Glutamatergic neuron (in vitro differentiated cells): ENCODE results near the gene FUT4. TPM values are rescaled to one million over a fixed set of nuclear protein-coding genes. Genes with fewer than 3 reads are reported as not detected.

Source experiments
- DNase-seq: peaks from one replicate; pipeline ENCODE4 v3.0.0; 2022
- H3K27ac Mint-ChIP-seq: one replicate; pipeline ENCODE4 v1.8.0; 2020; ENCODE audit warnings: mild to moderate bottlenecking, mixed read lengths, inconsistent platforms; ENCODE audit not compliant: unreplicated experiment
- H3K27me3 Mint-ChIP-seq: one replicate; pipeline ENCODE4 v1.8.0; 2020; ENCODE audit warnings: mild to moderate bottlenecking, moderate library complexity, mixed read lengths, inconsistent platforms; ENCODE audit not compliant: unreplicated experiment
- H3K36me3 Mint-ChIP-seq: one replicate; pipeline ENCODE4 v1.8.0; 2020; ENCODE audit warnings: mild to moderate bottlenecking, mixed read lengths, inconsistent platforms; ENCODE audit not compliant: unreplicated experiment
- H3K4me1 Mint-ChIP-seq: one replicate; pipeline ENCODE4 v1.8.0; 2020; ENCODE audit warnings: mild to moderate bottlenecking, low read depth, mixed read lengths, inconsistent platforms; ENCODE audit not compliant: unreplicated experiment
- H3K4me3 Mint-ChIP-seq: one replicate; pipeline ENCODE4 v1.8.0; 2020; ENCODE audit warnings: mild to moderate bottlenecking, mixed read lengths, inconsistent platforms; ENCODE audit not compliant: unreplicated experiment
- H3K9me3 Mint-ChIP-seq: one replicate; pipeline ENCODE4 v1.8.0; 2020; ENCODE audit warnings: mild to moderate bottlenecking, moderate library complexity, mixed read lengths, inconsistent platforms; ENCODE audit not compliant: unreplicated experiment
- CTCF ChIP-seq: fragments of 200-600 bp; sonication (generic); IDR thresholded peaks from one replicate; pipeline ENCODE4 v1.5.0; 2021; ENCODE audit not compliant: partially characterized antibody, unreplicated experiment
- long read RNA-seq: library from polyadenylated mRNA; unstranded; transcript quantifications from one replicate; pipeline ENCODE4 v2.0.0, GENCODE V29; 2020; ENCODE audit not compliant: unreplicated experiment
- total RNA-seq: library from RNA; stranded (reverse); fragmentation: NEBNext Ultra II Directional; extraction: Animal tissue kit (Norgen Biotek cat#: 25700); gene quantifications from one replicate; pipeline ENCODE4 v1.2.1, GENCODE V29; 2021; ENCODE audit not compliant: unreplicated experiment

Gene FUT4
- 2.2 TPM for total RNA-seq
- long read RNA-seq = 0 reads

- Mint-ChIP-seq H3K27ac (peak within 1 kb of the TSS; percentile 96), H3K27me3 (peaks cover 10% of the 10 kb centered on the region), H3K4me1 (no peaks in the 10 kb centered on the region), H3K4me3 (peak within 1 kb of the TSS; percentile 97), H3K9me3 (peaks cover 2% of the 10 kb centered on the region), H3K36me3 (no peaks in the 10 kb centered on the region)
- TF ChIP-seq CTCF = no peak
- peak; percentile 83 for DNase-seq
Observed at GRCh38 chr11:94543695-94544645, at the start of gene FUT4. TSS of gene FUT4 (plus strand) at chr11:94543921. CDS start at chr11:94544134, 213 bp downstream.

- H3K36me3 Mint-ChIP-seq = no peaks in the 10 kb centered on the region
- H3K27me3 Mint-ChIP-seq = peaks cover 1% of the 10 kb centered on the region
- H3K9me3 Mint-ChIP-seq = no peaks in the 10 kb centered on the region
- H3K4me3 Mint-ChIP-seq = peak overlapping the region; percentile 91
- H3K4me1 Mint-ChIP-seq = peaks cover 4% of the 10 kb centered on the region
- no peak for TF ChIP-seq CTCF
- H3K27ac Mint-ChIP-seq = peak overlapping the region; percentile 40
- no peak for DNase-seq
Observed at GRCh38 chr11:94494126-94494680, 49.5 kb upstream of the FUT4 start.

GRCh38 chr11:94500181-94500580 lies 43.5 kb upstream of the FUT4 start:
- DNase-seq = no peak
- TF ChIP-seq CTCF = no peak
- no peak overlapping the region for H3K27ac Mint-ChIP-seq
- H3K4me3 Mint-ChIP-seq = no peak overlapping the region
- no peaks in the 10 kb centered on the region for H3K9me3 Mint-ChIP-seq
- no peaks in the 10 kb centered on the region for H3K27me3 Mint-ChIP-seq
- H3K4me1 Mint-ChIP-seq = no peaks in the 10 kb centered on the region
- no peaks in the 10 kb centered on the region for H3K36me3 Mint-ChIP-seq

GRCh38 chr11:94501522-94501921 lies 42.2 kb upstream of the FUT4 start:
- Mint-ChIP-seq H3K27ac (no peak overlapping the region), H3K4me3 (no peak overlapping the region), H3K9me3 (no peaks in the 10 kb centered on the region), H3K36me3 (no peaks in the 10 kb centered on the region), H3K27me3 (peaks cover 2% of the 10 kb centered on the region), H3K4me1 (no peaks in the 10 kb centered on the region)
- no peak for DNase-seq
- TF ChIP-seq CTCF = no peak
